Astrocyte (in vitro differentiated cells and primary cell): Measurements from ENCODE around the gene SLC9A5. TPM values are rescaled to one million over a fixed set of nuclear protein-coding genes. Genes with fewer than 3 reads are reported as not detected.

Source experiments
- DNase-seq: peaks from one replicate; pipeline ENCODE4 v3.0.0-alpha.2; 2010; ENCODE audit warnings: low read depth
- FAIRE-seq: peaks from 2 replicates; lab custom pipeline; 2011; peaks lifted over from hg19 to GRCh38; lab: Jason Lieb, UNC
- H2AFZ ChIP-seq: 2 replicates; pipeline ENCODE4 v1.6.0; 2012; ENCODE audit warnings: low read depth, low read length, inconsistent platforms
- H3K27ac ChIP-seq: 2 replicates; pipeline ENCODE4 v1.5.1; 2011; ENCODE audit warnings: low read depth, low read length, inconsistent platforms
- H3K27me3 ChIP-seq: 2 replicates; pipeline ENCODE4 v1.6.0; 2011; ENCODE audit warnings: low read length, inconsistent platforms; ENCODE audit not compliant: insufficient read depth
- H3K36me3 ChIP-seq: 2 replicates; pipeline ENCODE4 v1.5.1; 2011; ENCODE audit warnings: low read length, inconsistent platforms; ENCODE audit not compliant: insufficient read depth
- H3K4me1 ChIP-seq: 2 replicates; pipeline ENCODE4 v1.5.1; 2011; ENCODE audit warnings: low read length, inconsistent platforms; ENCODE audit not compliant: insufficient read depth
- H3K4me2 ChIP-seq: 2 replicates; pipeline ENCODE4 v1.6.0; 2012; ENCODE audit warnings: low read length, inconsistent platforms
- H3K4me3 ChIP-seq: 2 replicates; pipeline ENCODE4 v1.5.1; 2011; ENCODE audit warnings: low read depth, mild to moderate bottlenecking, low read length, inconsistent platforms; ENCODE audit not compliant: insufficient read depth
- H3K79me2 ChIP-seq: 2 replicates; pipeline ENCODE4 v1.6.0; 2012; ENCODE audit warnings: mild to moderate bottlenecking, low read length, inconsistent platforms; ENCODE audit not compliant: insufficient read depth
- H3K9ac ChIP-seq: 2 replicates; pipeline ENCODE4 v1.6.0; 2012; ENCODE audit warnings: mild to moderate bottlenecking, low read length, inconsistent platforms
- H3K9me3 ChIP-seq: 2 replicates; pipeline ENCODE4 v1.5.1; 2012; ENCODE audit warnings: low read depth, mild to moderate bottlenecking, low read length, inconsistent platforms; ENCODE audit not compliant: insufficient read depth
- H4K20me1 ChIP-seq: 2 replicates; pipeline ENCODE4 v1.6.0; 2012; ENCODE audit warnings: low read length, inconsistent platforms; ENCODE audit not compliant: insufficient read depth
- H3K27ac Mint-ChIP-seq: one replicate; pipeline ENCODE4 v1.8.0; 2021; ENCODE audit warnings: mild to moderate bottlenecking, mixed read lengths; ENCODE audit not compliant: unreplicated experiment
- H3K27me3 Mint-ChIP-seq: one replicate; pipeline ENCODE4 v1.8.0; 2021; ENCODE audit warnings: low read depth, mixed read lengths; ENCODE audit not compliant: unreplicated experiment
- H3K36me3 Mint-ChIP-seq: one replicate; pipeline ENCODE4 v1.8.0; 2021; ENCODE audit warnings: low read depth, mixed read lengths; ENCODE audit not compliant: unreplicated experiment
- H3K4me1 Mint-ChIP-seq: one replicate; pipeline ENCODE4 v1.8.0; 2021; ENCODE audit warnings: low read depth, mixed read lengths; ENCODE audit not compliant: unreplicated experiment
- H3K4me3 Mint-ChIP-seq: one replicate; pipeline ENCODE4 v1.8.0; 2021; ENCODE audit warnings: mild to moderate bottlenecking, moderate library complexity, mixed read lengths; ENCODE audit not compliant: unreplicated experiment
- H3K9me3 Mint-ChIP-seq: one replicate; pipeline ENCODE4 v1.8.0; 2021; ENCODE audit warnings: mild to moderate bottlenecking, mixed read lengths; ENCODE audit not compliant: unreplicated experiment
- CTCF ChIP-seq: IDR thresholded peaks from 2 replicates; pipeline ENCODE4 v1.5.1; 2011; ENCODE audit warnings: low read depth, mild to moderate bottlenecking, inconsistent platforms, low read length, moderate library complexity; ENCODE audit not compliant: insufficient read depth
- EZH2 ChIP-seq: IDR thresholded peaks from 2 replicates; pipeline ENCODE4 v1.6.1; 2012; ENCODE audit warnings: mild to moderate bottlenecking, low read length, inconsistent platforms; ENCODE audit not compliant: insufficient read depth
- total RNA-seq: library from RNA; stranded (reverse); gene quantifications from 2 replicates; pipeline ENCODE4 v1.2.1, GENCODE V29; 2021

SLC9A5 gene
- total RNA-seq, 1 donor from 2014 or later = 2.5 TPM

DNA sequence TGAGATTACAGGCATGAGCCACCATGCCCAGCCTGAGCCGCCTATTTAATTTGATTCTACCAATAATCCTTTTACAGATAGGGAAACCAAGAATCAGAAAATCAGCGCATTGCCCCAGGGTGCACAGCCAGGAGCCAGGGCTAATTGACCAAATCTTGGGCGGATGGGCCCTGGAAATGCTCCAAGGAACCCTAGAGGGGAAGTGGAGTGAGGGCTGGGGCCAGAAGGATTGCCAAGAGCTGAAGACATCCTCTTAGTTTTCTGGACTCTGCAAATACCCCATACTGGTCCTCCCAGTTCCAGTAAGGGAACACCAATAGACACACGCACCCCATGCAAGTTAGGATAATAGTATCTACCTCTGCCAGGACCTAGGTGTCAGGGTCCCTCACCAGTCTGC, 5.3 kb upstream of the SLC9A5 start:
- H3K4me3 ChIP-seq = no peak overlapping the region
- peak overlapping the region; percentile 95 for H3K4me2 ChIP-seq
- H3K4me1 Mint-ChIP-seq = peaks cover 44% of the 10 kb centered on the region
- H3K9me3 Mint-ChIP-seq = no peaks in the 10 kb centered on the region
- FAIRE-seq = no peak
- no peak overlapping the region for H2AFZ ChIP-seq
- no peaks in the 10 kb centered on the region for H4K20me1 ChIP-seq
- H3K4me1 ChIP-seq = peaks cover 60% of the 10 kb centered on the region
- no peaks in the 10 kb centered on the region for H3K9me3 ChIP-seq
- H3K79me2 ChIP-seq = peaks cover 62% of the 10 kb centered on the region
- H3K27ac Mint-ChIP-seq = no peak overlapping the region
- peaks cover 8% of the 10 kb centered on the region for H3K36me3 Mint-ChIP-seq
- TF ChIP-seq EZH2 = no peak
- no peak for TF ChIP-seq CTCF
- no peaks in the 10 kb centered on the region for H3K27me3 ChIP-seq
- peak overlapping the region; percentile 69 for H3K27ac ChIP-seq
- H3K4me3 Mint-ChIP-seq = no peak overlapping the region
- no peaks in the 10 kb centered on the region for H3K27me3 Mint-ChIP-seq
- peaks cover 11% of the 10 kb centered on the region for H3K36me3 ChIP-seq
- no peak for DNase-seq
- H3K9ac ChIP-seq = no peak overlapping the region

- H3K9me3 ChIP-seq = no peaks in the 10 kb centered on the region
- peak overlapping the region; percentile 54 for H3K9ac ChIP-seq
- Mint-ChIP-seq H3K27me3 (peaks cover 5% of the 10 kb centered on the region), H3K36me3 (peaks cover 3% of the 10 kb centered on the region), H3K9me3 (no peaks in the 10 kb centered on the region), H3K4me1 (peaks cover 44% of the 10 kb centered on the region), H3K4me3 (peak overlapping the region; percentile 89), H3K27ac (peak overlapping the region; percentile 96)
- H4K20me1 ChIP-seq = no peaks in the 10 kb centered on the region
- H3K4me3 ChIP-seq = peak overlapping the region; percentile 19
- peak; percentile 79 for DNase-seq
- H3K27me3 ChIP-seq = no peaks in the 10 kb centered on the region
- TF ChIP-seq CTCF = no peak
- TF ChIP-seq EZH2 = no peak
- H3K36me3 ChIP-seq = peaks cover 3% of the 10 kb centered on the region
- no peak overlapping the region for H2AFZ ChIP-seq
- peaks cover 66% of the 10 kb centered on the region for H3K4me1 ChIP-seq
- peak overlapping the region; percentile 95 for H3K4me2 ChIP-seq
- peak overlapping the region; percentile 69 for H3K27ac ChIP-seq
- peaks cover 53% of the 10 kb centered on the region for H3K79me2 ChIP-seq
- no peak for FAIRE-seq
Measured at GRCh38 chr16:67244387-67245185, 4.2 kb upstream of the SLC9A5 start.

GRCh38 chr16:67245186-67245585, 3.6 kb upstream of the SLC9A5 start:
- Histone ChIP-seq H3K9ac (peak overlapping the region; percentile 82), H3K4me2 (peak overlapping the region; percentile 95), H2AFZ (no peak overlapping the region), H3K27ac (peak overlapping the region; percentile 69), H3K4me1 (peaks cover 71% of the 10 kb centered on the region), H3K4me3 (peak overlapping the region; percentile 74), H3K9me3 (no peaks in the 10 kb centered on the region), H3K36me3 (no peaks in the 10 kb centered on the region), H3K27me3 (no peaks in the 10 kb centered on the region), H3K79me2 (peaks cover 47% of the 10 kb centered on the region), H4K20me1 (no peaks in the 10 kb centered on the region)
- Mint-ChIP-seq H3K4me1 (peaks cover 42% of the 10 kb centered on the region), H3K4me3 (peak overlapping the region; percentile 89), H3K9me3 (no peaks in the 10 kb centered on the region), H3K27me3 (peaks cover 7% of the 10 kb centered on the region), H3K27ac (peak overlapping the region; percentile 96), H3K36me3 (no peaks in the 10 kb centered on the region)
- FAIRE-seq (no peak), DNase-seq (no peak)
- TF ChIP-seq EZH2 (no peak), CTCF (no peak)
